HTR-8/SVneo (cell line): Measurements from ENCODE around the gene MALL.
"Not testable (repeated sequence)": the region's sequence is repeated elsewhere in the genome, so short reads cannot be mapped to it uniquely, and the experiment has no call there.

Source experiments
- DNase-seq: peaks from one replicate; pipeline ENCODE4 v3.0.0; 2011; ENCODE audit warnings: low spot score, mixed read lengths; ENCODE audit not compliant: insufficient read length
- FAIRE-seq: peaks from 2 replicates; lab custom pipeline; 2011; peaks lifted over from hg19 to GRCh38; lab: Jason Lieb, UNC

The MALL gene

DNA sequence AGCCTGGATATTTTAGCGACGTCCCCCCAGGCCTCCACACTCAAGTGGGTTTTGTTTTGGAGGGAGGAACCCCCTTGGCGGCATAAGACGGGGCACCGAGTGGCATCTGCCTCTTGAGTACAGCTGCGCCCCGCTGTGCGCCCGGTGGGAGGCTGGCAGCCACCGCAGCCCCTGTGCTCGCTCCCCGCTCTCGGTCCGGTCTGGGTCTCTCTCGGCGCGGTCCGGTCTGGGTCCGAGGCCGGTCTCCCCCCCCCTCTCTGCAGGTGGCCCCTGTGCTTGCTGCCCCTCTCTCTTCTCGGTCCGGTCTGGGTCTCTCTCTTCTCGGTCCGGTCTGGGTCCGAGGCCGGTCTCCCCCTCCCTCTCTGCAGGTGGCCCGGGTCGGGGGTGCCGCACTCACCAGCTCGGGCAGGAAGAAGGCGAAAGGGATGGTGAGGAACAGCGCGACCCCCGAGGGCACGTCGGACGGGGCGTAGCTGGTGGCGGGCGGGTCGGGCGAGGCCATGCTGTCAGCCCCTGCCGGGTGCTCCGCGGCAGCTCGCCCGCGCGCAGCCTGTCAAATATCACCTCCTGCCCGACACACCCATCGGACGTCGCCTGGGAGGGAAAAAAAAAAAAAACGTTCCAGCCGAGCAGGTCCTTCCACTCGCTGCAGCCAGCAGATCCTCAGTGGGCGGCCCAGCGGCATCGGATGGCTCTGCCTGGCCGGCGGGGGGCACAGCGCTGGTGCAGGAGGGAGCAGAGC, at the start of gene MALL:
Gene MALL, minus strand, starts transcription at position 532 of the 742 bp plus-strand sequence. Its CDS starts 30 bp downstream, at position 502.
- DNase-seq (no peak), FAIRE-seq (no peak)

- peak; percentile 50 for DNase-seq
- peak; percentile 80 for FAIRE-seq
These were observed 41.7 kb upstream of the MALL start for GRCh38 chr2:110157153-110157793.

GRCh38 chr2:110154828-110155227, 39.2 kb upstream of the MALL start:
- not testable (repeated sequence) for FAIRE-seq, DNase-seq

DNA sequence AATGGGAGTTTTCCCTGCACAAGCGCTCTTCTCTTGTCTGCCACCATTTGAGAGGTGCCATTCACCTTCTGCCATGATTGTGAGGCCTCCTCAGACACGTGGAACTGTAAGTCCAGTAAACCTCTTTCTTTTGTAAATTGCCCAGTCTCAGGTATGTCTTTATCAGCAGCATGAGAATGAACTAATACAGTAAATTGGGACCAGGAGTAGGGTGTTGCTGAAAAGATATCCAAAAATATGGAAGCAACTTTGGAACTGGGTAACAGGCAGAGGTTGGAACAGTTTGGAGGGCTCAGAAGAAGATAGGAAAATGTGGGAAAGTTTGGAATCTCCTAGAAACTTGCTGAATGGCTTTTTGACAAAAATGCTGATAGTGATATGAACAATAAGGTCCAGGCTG, 38.6 kb upstream of the MALL start:
- not testable (repeated sequence) for DNase-seq

DNA sequence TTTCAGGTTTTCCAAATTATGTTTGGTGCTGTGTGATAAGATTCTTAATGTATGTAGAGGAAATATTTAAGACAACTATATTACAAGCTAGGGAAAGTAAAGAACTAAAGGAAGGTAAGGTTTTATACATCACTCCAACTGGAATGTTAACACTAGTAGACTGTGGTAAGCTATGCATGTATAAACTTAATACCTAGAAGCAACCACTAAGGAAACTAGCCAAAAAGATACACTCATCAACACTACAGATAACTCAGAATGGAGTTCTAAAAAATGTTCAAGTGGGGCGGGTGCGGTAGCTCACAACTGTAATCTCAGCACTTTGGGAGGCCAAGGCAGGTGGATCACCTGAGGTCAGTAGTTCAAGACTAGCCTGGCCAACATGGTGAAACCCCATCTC, 37.8 kb upstream of the MALL start:
- FAIRE-seq: no peak
- DNase-seq: no peak

More for the DNA sequence above, 38.6 kb upstream of the MALL start:
- not testable (repeated sequence) for FAIRE-seq

GRCh38 chr2:110152943-110153342, 37.3 kb upstream of the MALL start:
- no peak for DNase-seq
- no peak for FAIRE-seq

DNA sequence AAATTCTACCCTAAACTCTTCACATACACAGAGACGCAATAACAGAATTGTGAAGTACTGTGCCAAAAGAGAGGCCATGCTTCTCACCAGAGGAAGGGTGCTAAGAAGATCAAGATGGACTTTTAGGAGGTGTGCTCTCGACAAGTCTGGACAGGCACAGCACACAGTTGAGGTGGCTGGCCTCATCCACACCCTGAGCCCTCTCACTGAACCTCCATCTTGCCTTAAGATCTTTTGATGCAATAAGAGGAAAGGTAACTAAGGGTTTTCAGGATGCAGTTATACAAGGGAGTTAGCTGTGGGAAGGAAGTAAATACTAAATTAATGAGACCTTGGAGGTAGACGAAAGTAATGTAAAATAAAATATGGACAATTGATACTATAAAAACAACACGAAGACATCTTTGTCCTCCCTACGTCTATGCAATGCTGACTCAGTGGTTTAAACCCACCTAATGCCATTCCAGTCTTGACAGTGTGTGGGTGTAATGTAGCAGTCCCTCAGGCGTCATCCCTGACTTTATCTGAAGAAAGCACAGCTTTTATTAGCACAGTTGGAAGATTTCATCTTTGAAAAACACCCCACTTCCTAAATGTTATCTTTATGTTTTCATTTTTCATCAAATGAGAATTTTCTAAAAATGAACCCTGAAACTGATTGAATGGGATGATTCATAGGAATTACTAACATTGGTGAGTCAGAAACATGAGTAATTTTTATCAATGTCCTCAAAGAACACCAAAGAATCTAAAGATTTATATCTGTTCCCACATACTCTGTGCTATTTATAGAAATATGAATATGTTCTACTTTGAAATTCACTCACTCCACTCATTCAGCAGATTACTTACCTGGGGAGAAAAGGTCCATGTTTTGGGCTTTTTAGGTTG, 34.0 kb upstream of the MALL start:
- FAIRE-seq (peak; percentile 76), DNase-seq (peak; percentile 51)

DNA sequence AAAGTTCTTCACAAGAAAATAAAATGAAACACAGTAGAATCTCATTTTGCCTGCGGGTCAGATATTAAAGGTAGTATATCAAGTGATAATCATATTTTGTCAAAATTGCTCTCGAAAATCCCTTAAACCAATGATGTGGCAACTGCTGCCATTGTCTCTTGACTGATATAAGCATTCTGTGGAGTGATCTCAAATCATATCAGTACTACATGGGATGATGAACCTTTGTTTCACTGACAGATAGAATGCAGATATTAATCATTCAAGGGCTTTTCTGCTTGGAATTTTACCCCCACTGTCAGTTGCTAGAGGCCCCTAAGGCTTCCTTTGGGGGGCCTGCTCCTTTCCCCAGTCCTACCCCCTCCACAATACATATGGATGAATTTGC, 31.3 kb upstream of the MALL start:
- DNase-seq (no peak), FAIRE-seq (no peak)

DNA sequence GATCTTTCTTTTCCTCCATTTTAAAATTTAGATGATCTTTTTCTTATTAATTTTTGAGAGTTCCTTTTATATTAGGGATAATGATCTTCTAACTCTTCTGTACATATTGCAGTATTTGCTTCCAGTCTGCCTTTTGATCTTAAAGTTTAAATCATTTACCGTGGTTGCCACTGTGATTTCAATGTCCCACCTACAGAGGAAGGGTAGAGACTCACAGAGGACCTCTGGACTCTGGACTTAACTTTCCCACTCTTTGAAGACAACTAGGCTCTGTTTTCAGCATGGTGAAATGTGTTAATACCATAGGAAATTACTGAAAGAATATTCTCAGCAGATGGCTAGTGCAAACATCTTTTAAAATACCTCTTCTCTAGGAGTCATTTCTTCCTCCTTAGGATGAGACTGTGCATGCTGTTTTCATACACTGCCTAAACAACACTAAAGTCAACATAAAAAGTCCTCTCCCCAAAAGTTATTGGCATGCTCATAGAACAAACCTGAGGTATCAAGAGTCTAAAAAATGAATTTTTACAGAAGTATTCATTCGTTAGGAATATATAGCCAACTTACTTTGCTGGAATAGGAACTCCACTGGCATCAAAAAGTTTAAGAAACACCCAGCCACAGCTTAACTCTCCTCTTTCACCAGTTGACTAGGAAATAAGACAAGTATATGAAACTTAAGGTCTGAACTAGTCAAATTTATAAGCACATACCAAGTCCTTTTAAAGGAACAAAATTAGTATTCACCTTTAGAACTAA, 30.7 kb upstream of the MALL start:
- DNase-seq: no peak
- no peak for FAIRE-seq

- DNase-seq: no peak
- no peak for FAIRE-seq
These were observed 28.4 kb upstream of the MALL start for GRCh38 chr2:110143982-110144381.

DNA sequence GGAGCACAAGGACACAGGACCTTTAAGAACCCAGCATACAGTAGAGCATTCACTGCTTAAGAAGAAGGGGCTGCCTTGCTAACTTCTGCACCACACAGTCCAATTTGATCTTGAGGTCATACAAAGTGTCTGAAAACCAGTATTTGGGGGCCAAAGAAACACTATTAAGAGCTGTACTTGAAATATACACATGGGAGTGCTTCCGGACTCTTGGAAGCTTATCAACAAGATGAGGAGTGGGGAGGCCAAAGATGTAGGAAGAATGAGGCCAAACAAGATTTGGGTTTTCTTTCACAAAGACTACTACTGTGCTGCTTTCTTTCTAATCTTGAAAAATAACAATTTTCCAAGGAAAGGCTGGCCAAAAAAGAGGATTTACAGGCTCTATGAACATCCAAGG, 24.8 kb upstream of the MALL start:
- FAIRE-seq: no peak
- no peak for DNase-seq

DNA sequence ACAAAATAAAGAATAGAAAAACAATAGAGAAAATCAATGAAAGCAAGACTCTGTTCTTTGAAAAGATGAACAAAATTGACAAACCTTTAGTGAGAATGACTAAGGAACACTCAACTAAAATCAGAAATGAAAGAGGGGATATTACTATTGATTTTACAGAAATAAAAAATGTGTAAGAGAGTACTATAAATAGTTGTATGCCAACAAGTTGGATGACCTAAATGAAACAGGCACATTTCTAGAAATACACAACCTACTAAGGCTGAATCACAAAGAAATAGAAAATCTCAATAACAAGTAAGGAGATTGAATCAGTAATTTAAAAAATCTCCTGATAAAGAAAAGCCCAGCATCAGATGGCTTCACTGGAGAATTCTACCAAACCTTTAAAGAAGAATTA, 18.4 kb upstream of the MALL start:
- FAIRE-seq (no peak), DNase-seq (no peak)

- no peak for DNase-seq
- no peak for FAIRE-seq
These were observed 15.5 kb upstream of the MALL start for GRCh38 chr2:110131166-110131565.

DNA sequence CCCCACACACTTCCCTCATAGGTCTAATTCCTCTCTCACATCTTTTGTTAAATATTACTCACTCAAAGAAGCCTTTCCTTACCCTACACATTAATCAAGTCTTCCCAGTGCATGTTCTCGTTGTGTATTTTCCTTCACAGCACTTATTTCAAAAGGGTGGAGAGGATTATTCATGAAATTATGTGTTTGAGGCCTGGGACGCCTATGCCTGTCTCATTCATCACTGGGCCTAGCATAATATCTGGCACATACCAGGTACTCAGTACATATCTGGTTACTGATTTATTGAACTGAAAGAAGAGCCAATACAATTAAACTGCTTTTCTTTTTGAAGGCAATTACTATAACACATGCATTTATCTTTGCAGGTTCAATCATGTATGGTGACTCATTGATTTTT, 15.1 kb upstream of the MALL start:
- no peak for DNase-seq
- FAIRE-seq: no peak

- FAIRE-seq (no peak), DNase-seq (no peak)
These were observed 11.3 kb upstream of the MALL start for GRCh38 chr2:110126906-110127305.

DNA sequence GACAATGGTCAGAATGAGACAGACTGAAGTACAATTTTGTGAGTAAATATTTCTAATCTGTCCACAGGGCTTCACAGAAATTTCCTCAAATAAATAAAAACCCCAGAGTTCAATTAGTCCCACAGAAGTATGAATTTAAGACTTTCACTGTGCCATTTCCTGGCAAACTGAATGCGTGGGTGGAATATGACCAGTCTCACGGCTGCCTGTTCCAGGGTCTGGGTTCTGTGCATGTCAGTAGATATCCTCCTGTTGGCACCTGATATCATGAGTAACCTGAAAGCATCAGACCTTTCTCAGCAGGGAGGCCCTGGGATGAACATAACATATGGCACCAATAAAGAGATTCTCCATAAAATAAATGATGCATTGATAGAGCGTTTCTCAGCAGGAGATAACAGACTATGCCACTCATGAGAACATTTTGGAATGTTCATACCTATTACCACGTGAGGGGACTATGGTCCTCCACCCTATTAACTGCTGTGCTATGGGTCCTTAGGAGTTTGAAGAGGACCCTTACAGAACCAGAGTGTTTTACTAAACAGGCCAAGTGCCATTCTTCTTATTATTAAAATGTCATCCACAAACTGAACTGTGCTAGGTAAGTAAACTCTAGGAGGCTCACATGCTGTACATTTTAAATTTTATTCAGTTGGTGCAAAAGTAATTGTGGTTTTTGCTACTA, 10.6 kb upstream of the MALL start:
- FAIRE-seq: no peak

GRCh38 chr2:110124939-110125691, 9.5 kb upstream of the MALL start:
- DNase-seq (no peak), FAIRE-seq (no peak)

More for the DNA sequence above, 10.6 kb upstream of the MALL start:
- DNase-seq: no peak

DNA sequence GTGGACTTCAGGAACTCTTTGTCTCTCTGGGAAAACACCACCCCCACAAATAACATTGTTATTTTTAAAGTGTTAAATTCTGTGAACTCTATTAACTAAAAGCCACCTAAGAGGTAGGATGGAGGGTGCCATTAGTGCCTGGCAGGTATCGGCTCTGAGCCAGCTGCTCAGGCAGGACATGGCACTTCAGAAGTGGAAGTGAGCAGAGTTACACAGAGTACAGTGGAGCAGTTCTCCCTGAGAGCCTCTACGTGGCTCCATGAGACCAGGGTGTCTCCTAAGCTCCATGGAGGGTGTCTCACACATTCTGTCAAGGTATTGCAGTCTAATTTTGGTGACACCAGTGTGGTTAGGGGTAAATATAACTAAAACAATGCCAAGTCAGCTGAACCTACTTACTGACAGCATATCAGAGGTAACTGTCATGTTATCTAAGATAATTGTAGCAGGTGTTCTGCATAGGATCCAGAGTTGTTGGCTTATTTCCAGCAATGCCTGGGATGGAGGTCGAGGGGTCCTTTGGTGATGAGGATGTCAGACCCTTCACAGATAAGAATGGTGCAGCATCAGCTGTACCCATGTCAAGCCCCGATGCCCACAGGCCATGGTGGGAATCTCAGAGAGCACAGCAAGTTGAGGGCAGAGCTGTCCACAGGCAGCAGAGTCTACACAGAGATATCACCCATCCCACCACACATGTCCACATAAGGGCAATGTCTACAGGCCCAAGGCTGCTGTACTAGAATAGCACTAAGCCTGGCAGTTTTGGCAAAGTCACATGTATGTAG, 8.6 kb upstream of the MALL start:
- FAIRE-seq: no peak
- DNase-seq: no peak
